ENCODE results near the gene IFITM2.
"Not testable (repeated sequence)": the region's sequence is repeated elsewhere in the genome, so short reads cannot be mapped to it uniquely, and the experiment has no call there.

Gene IFITM2

DNA sequence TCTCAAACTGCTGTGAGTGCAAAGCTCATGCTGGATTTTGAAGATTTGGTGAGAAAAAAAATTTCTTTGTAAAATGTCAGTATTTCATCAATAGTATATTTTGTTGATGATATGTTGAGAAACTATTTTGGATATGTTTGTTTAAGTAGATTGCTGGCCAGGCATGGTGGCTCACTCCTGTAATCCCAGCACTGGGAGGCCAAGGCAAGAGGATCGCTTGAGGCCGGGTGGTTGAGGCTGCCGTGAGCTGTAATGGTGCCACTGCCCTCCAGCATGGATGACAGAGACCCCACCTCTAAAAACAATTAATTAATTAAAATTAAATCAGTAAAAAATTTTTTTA, 19.9 kb downstream of the IFITM2 start:
- no peak for ATAC-seq

DNA sequence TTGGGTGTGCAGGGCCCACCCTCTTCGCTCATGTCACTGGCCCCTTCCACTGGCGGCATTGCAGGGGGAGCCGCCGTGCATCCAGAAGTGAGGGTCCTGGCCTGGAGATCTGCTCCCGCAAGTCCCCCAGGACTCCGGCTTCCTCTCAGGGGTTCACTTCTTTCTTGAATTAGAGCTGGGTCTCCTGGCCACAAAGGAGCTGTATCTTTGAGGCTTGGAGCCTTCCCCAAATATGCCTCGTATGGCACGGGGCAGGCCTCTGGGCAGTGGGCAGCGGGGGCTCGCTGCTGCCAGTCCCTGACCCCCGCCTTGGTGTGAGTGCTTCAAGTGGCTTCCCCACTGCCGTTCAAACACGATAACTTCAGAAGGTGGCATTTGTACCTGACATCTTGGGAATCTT, 20.4 kb downstream of the IFITM2 start:
- ATAC-seq: no peak

DNA sequence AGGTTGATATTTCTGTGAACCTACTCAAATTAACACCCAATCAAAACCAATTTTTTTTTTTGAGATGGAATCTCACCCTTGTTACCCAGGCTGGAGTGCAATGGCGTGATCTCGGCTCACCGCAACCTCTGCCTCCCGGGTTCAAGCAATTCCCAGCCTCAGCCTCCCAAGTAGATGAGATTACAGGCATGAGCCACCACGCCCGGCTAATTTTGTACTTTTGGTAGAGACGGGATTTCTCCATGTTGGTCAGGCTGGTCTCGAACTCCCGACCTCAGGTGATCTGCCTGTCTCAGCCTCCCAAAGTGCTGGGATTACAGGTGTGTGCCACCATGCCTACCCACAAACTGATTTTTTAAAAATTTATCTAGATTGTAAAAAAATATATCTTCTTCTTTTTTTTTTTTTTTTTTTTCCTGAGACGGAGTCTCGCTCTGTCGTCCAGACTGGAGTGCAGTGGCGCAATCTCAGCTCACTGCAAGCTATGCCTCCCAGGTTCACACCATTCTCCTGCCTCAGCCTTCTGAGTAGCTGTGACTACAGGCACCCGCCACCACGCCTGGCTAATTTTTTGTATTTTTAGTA, 21.0 kb downstream of the IFITM2 start:
- ATAC-seq: not testable (repeated sequence)

DNA sequence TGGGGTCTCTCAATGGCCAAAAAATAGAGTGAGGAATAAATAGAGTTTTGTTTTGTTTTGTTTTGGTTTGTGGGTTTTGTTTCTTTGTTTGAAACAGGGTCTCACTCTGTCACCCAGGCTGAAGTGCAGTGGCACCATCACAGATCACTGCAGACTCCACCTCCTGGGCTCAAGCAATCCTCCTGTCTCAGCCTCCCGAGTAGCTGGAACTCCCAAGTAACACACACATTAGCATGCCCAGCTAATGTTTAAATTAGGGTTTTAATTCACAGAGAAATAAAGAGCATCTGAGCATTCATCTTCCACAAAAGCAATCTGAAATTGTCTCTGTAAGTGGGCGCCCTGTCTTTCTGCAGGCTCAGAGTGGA, 22.3 kb downstream of the IFITM2 start:
- ATAC-seq: no peak

DNA sequence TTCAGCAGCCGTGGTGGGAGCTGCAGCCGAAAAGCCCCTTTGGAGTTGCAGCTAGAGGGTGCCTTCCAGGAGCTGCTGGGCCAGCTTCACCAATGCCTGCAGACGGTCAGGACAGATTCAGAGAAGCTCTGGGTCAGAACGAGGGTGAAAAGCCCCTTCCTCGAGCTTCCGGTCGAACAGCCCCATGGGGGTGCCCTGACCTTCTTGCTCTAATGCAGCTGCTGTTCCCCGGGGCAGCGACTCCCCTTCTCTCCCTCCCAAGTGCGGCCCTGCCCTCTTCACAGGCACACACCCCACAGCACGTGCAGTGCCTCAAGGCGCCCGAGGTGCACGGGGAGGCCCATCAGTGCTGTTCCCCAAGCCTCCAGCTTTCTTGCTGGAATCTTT, 22.7 kb downstream of the IFITM2 start:
- ATAC-seq: no peak

DNA sequence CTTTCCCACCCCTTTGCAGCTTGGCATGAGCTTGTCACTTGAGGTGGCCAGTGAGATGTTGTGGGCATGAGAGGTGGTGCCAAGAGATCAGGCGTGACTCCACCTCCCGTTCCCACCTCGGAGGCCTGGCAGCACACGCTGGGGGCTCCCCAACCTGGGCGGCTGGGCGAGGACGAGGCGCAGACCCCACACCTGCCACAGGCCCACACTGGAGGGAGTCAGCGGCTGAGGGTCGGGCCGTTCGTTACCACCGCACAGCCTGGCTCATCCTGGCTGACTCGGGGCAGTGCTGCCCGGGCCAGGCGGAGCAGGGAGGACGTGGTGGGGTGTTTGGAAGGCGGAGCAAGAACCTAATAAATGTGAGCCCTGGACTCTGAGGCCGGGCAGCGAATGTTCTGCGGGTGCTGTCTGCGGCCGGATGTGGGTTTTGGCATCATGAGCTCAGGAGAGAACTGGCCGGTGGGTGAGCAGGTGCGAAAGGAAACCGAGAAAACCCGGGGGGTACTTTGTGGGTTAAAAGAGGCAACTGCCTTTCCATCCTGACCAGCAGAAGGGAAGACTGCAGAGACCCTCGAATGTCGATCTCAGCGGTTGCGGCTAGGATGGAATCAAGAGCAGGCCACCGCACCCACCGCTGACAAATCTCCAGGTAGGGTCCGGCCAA, 23.2 kb downstream of the IFITM2 start:
- ATAC-seq: no peak

DNA sequence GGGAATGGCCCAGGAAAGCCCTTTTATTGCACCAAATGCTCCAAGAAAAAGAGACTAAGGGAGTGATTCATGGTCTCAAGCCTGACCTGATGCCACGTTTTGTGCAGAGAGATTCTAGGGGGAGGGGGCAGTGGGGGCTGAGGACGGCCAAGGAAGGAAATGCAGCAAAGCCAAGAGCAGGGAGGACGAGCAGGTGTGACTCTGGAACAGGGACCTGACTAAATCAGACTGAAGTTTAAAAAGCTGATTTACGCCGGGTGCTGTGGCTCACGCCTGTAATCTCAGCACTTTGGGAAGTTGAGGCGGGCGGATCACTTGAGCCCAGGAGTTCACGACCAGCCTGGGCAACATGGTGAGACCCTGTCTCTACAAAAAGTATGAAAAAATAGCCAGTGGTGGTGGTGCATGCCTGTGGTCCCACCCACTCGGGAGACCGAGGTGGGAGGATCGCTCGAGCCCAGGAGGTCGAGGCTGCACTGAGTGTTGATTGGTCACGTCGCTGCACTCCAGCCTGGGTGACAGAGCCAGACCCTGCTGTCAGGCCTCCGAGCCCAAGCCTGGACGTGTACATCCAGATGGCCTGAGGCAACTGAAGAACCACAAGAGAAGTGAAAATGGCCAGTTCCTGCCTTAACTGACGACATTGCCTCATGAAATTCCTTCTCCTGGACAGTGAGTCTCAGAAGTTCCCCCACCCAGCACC, 23.9 kb downstream of the IFITM2 start:
- no peak for ATAC-seq

DNA sequence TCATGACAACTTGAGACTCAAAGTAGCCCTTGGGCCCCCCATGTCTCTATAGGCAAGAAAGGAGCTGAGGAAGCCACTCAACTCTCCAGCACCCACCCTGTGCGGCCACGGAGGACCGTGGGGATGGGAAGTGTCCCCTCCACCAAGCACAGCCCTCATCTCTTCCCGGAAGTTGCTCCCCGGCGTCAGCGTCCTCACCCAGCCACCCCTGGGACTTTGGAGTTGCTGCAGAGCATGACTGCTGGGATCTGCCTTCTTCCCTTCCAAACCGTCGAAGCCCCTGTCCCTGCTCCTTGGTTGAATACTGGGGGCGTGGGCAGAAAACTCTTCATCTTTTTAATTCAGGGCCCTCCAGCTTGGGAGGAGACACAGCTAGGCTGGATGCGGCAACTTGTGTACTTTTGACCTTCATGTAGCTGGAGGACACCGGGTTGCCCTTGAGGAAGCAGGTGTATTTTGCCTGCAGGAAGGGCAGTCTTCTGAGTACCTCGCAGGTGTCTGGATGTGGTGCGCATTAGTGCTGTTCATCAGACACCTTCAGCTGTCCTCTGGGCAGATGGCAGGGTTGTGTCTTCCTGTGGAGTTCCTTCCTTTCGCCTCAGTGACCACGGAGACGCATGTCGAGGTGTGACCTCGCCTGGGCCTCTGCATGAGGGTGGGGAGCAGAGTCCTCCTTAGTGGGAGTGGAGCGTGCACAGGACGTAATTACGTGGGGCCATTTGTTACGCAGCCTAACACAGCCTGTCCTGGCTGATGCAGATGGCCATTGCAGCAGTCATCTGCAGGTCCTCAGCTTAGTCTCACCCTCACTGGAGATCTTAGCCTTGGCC, 25.2 kb downstream of the IFITM2 start:
- ATAC-seq: no peak

DNA sequence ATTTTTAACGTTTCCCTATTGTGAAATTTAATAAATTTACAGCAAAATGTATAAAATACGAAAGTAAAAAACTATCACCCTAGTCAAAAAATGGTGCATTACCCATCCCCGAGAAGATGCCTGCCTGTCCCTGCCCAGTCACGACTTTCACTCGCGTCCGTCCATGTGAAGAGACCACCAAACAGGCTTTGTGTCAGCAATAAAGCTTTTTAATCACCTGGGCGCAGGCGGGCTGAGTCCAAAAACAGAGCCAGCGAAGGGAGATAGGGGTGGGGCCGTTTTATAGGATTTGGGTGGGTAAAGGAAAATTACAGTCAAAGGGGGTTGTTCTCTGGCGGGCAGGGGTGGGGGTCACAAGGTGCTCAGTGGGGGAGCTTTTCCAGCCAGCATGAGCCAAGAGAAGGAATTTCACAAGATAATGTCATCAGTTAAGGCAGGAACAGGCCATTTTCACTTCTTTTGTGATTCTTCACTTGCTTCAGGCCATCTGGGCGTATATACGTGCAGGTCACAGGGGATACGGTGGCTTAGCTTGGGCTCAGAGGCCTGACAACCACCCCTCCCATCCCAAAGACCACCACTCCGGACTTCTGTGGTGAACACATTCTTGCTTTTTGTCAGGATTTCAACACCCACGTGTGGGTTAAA, 26.1 kb downstream of the IFITM2 start:
- not testable (repeated sequence) for ATAC-seq

DNA sequence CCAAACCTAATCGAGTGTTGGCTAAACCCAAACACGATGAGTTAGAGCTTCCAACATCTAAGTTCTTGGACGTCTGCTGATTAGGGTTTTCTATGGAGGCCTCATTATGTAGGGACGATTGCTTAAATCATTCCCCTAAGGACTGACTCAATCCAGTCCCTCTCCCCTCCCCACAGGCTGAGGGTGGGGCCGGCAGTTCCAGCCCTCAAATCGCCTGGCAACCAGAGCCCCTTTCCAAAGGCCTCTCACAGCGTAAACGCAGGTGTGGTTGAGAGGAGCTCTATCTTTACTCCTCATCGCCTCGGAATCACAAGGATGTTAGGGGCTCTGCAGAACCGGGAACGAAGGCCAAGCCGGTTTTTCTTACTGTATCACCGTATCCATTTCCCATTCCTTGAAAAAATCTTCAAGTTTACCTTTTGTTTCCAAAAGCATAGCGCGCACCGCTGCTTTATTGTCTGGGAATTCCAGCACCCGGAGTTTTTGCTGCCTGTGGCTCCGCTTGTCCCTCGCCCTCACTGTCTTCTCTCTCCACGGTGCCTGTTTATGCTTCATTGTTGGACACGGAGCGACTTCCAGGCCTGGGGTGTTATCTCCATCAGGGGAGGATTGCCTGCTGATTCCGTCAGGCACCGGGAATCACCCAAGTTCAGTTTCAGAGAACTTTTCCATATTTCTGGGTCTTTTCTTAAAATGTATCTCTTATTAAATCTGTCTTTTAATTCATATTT, 26.8 kb downstream of the IFITM2 start:
- no peak for ATAC-seq

DNA sequence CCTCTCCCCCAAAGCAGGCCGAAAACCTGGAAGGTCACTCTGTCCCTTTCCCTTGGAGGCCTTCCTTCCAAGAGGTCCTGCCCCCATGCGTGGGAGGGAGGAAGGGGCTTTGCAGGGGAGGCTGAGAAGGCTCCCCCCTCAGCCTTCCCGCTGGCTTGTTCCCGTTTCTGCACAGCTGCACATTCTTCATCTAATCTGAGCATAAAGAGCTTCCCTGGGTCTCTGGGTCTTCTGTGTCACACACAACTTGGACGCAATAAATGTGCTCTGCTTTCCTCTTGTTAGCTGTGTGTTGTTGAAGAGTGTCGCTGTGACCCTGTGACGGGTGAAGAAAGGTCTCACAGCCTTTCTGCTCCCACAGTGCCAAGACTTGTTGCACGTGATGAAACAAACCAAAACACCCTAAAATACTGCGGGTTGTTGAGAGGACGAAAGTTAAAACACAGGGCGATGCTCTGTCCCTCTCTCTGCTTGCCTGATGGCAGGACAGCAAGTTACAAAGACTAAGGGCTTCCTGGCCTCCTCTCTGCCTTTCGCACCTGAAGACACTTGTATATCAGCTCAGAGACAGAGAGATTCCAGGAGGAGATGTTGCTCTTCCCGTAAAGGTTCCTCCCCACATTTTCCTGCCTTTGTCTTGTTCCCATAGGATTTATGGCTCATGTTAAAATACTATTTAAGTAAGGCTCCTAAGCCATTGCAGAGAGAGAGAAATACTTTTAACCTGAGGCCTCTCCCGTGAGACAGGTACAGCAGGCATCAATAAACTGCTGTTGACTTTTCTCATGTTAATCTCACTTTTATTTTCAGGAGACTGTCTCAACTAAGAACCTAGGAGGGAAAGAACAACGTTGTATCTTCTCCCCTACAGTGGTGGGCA, 28.4 kb downstream of the IFITM2 start:
- no peak for ATAC-seq

DNA sequence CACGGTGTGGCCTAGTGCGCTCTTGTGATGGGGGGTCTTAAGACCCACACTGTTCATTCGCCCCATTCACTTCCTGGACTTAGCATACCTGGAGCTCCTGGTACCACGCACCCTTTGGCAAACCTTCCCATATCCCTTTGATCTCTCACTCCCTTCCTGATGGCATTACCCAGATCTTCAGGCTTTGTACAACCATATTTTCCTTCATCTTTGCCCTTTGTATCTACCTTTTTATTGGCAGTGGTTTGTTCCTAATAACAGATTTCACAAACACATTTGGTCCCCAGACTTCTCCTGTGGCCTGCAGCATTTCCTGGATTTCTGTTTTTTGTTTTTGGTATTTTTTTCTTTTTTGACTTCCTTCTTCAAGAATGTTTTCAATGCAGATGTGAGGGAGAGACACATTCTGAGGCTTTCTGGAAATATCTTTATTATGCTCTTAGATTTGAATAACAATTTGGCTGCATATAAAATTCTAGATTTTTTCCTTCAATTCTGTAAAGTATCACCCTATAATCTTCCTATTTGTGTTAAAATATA, 29.1 kb downstream of the IFITM2 start:
- no peak for ATAC-seq

DNA sequence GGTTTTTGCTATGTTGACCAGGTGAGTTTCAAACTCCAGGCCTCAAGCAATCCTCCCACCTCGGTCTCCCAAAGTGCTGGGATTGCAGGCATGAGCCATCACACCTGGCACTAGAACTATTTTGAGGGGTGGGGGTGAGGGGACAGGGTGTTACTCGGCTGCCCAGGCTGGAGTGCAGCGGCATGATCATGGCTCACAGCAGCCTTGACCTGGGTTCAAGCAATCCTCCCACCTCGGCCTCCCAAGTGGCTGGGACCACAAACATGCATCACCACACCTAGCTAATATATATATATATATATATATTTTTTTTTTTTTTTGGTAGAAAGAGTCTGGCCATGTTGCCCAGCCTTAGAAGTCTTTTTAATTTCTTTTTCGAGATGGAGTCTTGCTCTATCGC, 30.1 kb downstream of the IFITM2 start:
- ATAC-seq: no peak

DNA sequence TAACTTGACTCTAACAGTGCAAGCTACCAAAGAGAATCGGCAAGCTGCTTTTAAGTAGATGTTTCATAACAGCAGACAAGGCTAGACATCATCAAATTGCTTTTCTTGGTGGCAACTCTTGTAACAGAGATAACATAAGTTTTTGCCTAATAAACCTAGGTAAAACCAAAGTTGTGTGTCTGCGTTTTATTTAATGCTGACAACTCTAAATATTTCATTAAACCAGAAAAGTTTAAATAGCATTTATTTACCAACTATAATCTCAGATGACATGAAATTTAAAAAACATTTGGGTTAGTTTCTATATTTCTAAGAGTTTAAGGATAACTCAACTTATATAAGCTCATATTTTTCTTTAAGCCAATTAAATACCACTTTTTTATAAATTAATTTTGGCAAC, 32.3 kb downstream of the IFITM2 start:
- no peak for ATAC-seq

DNA sequence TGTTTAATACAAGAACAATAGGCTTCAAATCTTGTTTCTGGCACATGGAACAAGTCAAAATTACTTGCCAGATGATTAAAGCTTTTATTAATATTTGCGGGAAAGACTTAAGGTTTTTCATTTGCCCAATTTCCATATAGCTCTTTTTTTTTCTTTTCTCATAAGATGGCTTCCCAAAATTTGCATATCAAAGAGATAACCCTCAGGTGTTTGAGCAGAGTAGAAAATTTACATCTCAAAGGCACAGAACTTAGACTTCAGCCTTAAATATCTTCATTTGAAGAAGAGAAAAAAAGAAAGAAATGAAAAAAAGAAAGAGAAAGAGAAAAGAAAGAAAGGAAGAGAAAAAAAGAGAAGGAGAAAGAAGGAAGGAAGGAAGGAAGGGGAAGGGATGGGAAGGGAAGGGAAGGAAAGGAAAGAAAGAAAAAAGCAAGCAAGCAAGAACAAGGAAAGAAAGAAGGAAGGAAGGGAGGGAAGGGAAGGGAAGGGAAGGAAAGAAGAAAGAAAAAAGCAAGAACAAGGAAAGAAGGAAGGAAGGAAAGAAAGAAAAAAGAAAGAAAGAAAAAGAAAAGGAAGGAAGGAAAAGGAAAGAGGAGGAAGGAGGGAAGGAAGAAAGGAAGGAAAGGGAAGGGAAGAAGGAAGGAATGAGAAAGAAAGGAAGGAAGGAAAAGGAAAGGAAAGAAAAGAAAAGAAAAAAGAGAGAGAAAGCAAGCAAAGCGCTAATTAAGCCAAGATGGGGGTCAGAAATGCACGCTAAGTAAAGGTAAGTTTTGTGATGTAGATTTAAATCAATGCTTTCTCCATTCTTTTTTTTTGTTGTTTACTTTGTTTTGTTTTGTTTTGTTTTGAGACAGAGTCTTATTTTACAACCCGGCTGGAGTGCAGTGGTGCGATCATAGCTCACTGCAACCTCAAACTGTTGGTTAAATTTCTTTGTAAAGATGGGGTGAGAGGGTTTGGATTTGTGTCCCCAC, 33.2 kb downstream of the IFITM2 start:
- no peak for ATAC-seq

DNA sequence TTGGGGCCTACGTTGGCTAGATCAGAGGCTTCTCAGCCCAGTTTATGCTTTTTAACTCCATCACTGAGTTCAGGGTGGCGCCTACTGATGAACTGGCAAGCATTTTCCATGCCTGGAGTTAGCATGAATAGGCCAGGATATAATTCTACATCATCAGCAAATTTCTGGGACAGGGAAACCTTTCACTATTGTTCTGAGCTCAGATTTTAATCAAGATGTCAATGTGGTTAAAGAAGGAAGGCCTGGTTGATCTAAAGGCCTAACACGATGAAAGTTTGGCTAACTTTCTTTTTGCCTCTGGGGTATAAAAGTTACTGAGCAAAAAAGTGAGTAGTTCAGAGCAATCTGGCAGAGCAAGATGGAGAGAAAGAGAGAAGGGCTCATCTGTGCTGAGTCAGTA, 34.7 kb downstream of the IFITM2 start:
- no peak for ATAC-seq

DNA sequence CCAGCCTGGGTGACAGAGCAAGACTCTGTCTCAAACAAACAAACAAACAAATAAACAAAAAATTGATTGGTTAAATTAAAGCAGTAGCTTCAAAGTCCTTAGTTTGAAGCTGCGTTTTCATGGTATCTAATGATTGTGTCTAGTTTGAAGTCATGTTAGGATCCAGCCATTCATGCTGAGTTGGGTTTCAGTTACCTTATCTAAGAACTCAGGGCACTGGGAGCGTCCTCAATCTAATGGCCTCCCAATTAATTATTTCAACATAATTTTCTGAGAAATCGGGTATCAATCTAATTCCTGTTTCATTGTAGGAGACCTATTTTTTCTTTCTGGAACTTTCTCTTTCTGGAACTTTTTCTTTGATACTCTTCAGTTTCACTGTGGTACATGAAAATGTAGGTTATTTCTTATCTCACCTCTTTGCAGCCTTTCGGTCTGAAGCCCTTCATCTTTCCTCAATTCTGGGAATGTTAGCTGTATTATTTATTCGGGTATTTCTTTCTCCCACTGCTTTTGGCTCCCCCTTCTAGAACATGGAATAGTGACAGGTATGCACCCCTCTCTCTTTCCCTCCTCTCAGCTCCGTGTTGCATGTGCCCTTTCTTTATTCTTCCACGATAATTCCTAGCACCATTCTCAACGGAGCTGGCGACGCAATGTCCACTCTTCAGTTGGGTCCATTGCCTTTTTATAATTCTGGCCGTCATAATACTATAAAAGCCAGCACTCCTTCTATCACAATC, 37.4 kb downstream of the IFITM2 start:
- ATAC-seq: no peak

DNA sequence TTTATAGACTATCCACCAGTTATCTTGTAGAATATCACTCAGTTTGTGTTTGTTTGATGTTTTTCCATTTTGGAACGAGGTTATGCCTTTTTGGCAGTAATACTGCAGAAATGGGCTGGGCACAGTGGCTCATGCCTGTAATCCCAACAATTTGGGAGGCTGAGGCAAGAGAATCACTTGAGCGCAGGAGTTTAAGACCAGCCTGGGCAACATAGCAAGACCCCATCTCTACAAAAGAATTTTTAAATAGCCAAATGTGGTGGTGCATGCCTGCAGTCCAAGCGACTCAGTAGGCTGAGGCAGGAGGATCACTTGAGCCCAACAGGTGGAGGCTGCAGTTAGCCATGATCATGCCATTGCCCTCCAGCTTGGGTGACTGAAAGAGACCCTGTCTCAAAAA, 38.9 kb downstream of the IFITM2 start:
- ATAC-seq: no peak
